Dedifferentiated amniotic fluid mesenchymal stem cell (primary cell): Measurements from ENCODE around the gene LASP1NB.
A peak's percentile ranks its signal among the peaks of the same experiment; 100 is the strongest.
"Not testable (repeated sequence)": the region's sequence is repeated elsewhere in the genome, so short reads cannot be mapped to it uniquely, and the experiment has no call there.

ENCODE experiments used
- DNase-seq: peaks from one replicate; pipeline ENCODE4 v3.0.0-alpha.2; 2016; ENCODE audit errors: extremely low spot score

The LASP1NB gene

DNA sequence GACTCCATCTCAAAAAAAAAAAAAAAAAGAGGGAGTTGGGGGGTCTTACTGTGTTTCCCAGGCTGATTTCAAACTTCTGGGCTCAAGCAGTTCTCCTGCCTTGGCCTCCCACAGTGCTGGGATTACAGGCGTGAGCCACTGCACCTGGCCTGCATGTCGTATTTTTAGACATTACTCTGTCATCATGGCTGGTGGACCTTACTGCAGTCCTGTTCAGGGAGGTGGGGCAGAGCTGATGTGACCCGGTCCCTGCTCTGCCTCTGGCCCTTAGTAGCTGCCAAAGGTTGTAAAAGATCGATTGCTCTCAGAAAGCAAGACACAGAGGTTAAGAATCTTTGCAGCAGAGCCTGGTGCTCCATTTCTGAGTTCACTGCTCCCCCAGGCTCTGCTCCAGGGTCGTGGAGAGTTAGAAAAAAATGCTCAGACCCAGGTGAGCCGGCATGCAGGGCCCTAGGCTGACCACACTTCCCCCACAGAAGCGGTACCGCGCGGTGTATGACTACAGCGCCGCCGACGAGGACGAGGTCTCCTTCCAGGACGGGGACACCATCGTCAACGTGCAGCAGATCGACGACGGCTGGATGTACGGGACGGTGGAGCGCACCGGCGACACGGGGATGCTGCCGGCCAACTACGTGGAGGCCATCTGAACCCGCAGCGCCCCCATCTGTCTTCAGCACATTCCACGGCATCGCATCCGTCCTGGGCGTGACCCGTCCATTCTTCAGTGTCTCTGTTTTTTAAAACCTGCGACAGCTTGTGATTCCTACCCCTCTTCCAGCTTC, 7.1 kb upstream of the LASP1NB start:
- DNase-seq = no peak

DNA sequence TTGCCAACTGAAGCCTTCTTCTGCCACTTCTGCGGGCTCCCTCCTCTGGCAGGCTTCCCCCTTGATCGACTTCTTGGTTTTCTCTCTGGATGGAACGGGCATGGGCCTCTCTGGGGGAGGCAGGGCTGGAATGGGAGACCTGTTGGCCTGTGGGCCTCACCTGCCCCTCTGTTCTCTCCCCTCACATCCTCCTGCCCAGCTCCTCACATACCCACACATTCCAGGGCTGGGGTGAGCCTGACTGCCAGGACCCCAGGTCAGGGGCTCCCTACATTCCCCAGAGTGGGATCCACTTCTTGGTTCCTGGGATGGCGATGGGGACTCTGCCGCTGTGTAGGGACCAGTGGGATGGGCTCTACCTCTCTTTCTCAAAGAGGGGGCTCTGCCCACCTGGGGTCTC, 6.5 kb upstream of the LASP1NB start:
- DNase-seq = no peak

DNA sequence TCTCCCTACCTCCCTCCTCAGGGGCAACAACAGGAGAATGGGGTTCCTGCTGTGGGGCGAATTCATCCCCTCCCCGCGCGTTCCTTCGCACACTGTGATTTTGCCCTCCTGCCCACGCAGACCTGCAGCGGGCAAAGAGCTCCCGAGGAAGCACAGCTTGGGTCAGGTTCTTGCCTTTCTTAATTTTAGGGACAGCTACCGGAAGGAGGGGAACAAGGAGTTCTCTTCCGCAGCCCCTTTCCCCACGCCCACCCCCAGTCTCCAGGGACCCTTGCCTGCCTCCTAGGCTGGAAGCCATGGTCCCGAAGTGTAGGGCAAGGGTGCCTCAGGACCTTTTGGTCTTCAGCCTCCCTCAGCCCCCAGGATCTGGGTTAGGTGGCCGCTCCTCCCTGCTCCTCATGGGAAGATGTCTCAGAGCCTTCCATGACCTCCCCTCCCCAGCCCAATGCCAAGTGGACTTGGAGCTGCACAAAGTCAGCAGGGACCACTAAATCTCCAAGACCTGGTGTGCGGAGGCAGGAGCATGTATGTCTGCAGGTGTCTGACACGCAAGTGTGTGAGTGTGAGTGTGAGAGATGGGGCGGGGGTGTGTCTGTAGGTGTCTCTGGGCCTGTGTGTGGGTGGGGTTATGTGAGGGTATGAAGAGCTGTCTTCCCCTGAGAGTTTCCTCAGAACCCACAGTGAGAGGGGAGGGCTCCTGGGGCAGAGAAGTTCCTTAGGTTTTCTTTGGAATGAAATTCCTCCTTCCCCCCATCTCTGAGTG, 5.9 kb upstream of the LASP1NB start:
- no peak for DNase-seq

DNA sequence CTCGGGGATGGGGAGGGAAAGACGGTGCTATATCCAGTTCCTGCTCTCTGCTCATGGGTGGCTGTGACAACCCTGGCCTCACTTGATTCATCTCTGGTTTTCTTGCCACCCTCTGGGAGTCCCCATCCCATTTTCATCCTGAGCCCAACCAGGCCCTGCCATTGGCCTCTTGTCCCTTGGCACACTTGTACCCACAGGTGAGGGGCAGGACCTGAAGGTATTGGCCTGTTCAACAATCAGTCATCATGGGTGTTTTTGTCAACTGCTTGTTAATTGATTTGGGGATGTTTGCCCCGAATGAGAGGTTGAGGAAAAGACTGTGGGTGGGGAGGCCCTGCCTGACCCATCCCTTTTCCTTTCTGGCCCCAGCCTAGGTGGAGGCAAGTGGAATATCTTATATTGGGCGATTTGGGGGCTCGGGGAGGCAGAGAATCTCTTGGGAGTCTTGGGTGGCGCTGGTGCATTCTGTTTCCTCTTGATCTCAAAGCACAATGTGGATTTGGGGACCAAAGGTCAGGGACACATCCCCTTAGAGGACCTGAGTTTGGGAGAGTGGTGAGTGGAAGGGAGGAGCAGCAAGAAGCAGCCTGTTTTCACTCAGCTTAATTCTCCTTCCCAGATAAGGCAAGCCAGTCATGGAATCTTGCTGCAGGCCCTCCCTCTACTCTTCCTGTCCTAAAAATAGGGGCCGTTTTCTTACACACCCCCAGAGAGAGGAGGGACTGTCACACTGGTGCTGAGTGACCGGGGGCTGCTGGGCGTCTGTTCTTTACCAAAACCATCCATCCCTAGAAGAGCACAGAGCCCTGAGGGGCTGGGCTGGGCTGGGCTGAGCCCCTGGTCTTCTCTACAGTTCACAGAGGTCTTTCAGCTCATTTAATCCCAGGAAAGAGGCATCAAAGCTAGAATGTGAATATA, 4.8 kb upstream of the LASP1NB start:
- no peak for DNase-seq

DNA sequence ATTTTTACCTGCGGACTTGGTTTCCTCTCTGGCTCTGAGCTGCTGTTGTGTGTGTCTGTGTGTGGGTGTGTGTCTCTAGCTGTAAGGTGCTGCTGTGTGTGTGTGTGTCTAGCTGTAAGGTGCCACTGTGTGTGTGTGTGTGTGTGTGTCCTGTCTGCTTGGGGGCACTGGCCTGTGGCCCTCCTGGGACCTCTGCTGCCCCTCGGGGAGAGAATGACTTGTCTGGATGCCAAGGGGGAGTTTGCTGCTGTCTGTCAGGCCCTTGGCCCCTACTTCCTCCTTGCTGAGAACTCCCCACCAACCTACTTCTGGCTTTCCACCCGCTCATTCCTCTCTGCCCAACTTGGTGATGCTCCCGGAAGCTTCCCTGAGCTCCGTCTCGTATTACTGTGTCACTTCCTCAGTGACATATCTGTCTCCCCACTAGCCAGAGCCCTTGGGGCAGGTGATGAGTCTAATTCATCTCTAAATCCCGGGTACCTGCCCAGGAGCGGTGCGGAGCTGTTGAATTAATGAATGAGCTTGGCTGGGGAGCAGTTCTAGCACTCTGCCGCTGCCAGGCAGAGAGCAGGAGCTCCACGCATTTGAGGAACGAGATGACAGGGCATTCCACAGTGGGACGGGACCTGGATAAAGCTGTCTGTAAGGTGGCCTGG, 3.5 kb upstream of the LASP1NB start:
- DNase-seq = no peak

DNA sequence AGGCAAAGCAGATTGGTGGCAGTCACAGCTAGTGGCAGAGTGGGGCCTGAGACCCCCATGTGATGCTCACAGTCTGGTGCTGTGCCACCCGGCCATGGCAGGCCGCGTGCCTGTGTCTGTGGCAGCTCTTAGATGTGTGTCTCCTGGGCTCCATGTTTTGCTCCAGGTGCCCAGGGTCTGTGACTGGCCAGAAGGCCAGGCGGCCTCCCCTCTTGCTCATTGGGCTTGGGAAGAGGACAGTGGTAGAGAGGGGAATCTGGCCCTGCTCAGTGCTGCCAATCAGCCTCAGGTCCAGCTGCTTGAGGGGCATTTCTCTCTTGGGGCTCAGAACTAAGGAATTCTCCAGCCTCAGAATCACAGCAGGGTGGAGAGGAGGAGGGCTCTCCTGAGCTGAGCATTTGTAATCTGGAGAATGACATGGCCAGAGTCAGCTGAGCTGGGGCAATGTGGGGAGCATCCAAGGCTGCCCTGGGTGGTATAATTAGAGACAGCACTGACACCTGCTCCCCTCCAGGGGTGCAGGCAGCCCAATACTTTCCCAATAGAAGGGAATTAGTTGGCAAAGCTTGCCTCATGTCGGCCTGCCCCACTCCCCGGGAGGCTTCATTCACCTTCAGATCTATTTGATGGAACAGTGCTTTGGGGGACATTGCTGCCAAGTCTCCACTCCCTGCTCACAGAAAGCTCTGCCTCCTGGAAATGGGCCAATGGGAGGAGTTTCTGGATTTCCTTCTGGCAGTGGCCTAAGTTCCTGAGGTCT, 2.7 kb upstream of the LASP1NB start:
- peak; percentile 39 for DNase-seq

DNA sequence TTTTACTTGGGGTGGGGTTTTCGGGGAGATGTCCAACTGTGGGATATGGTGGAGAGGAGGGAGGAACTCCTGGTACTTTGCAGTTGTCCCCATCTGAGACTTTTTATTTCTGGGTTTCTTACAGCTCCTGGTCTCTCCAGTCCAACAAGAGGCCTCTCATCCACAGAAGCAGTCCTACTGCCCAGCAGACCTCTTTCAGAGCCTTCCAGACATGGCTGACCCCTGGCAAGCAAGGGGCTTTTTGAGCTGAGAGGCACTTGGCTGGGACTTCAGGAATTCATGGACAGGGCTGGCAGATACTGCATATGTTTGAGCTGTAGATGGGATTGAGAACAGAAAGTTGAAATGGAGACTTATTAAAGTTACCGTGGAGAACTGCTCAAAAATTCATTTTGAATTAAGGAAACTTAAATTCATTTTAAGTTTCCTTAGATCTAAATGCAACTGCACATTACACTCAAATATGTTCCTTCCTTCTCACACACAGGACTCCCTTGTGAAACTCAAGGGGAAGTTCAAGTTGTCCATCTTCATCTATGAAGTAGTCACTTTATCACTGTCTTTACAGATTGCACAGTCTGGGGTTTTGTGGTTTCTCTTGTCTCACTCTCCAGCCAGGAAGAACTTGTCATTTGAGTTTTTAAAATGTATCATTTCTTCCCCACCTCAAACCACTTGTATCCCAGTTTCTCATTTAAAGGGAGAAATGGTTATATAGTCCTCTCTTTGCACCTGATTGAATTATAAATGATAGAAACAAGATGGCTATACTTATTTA, 1.1 kb downstream of the LASP1NB start:
- DNase-seq = no peak

DNA sequence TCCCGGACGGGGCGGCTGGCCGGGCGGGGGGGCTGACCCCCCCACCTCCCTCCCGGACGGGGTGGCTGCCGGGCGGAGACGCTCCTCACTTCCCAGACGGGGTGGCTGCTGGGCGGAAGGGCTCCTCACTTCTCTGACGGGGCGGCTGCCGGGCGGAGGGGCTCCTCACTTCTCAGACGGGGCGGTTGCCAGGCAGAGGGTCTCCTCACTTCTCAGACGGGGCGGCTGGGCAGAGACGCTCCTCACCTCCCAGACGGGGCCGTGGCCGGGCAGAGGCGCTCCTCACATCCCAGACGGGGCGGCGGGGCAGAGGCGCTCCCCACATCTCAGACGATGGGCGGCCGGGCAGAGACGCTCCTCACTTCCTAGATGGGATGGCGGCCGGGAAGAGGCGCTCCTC, 5.4 kb downstream of the LASP1NB start:
- DNase-seq = not testable (repeated sequence)

DNA sequence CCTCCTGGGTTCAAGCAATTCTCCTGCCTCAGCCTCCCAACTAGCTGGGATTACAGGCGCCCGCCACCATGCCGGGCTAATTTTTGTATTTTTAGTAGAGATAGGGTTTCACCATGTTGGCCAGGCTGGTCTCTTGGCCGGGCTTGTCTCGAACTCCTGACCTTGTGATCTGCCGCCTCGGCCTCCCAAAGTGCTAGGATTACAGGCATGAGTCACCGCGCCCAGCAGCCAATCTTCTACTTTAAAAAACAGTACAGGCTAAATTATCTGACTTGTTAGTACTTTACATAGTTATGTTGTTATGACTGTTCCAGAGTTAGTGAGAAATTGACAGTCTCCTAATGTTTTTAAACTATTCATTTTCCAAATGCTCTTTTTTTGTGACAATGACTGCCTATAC, 8.5 kb downstream of the LASP1NB start:
- DNase-seq = not testable (repeated sequence)

DNA sequence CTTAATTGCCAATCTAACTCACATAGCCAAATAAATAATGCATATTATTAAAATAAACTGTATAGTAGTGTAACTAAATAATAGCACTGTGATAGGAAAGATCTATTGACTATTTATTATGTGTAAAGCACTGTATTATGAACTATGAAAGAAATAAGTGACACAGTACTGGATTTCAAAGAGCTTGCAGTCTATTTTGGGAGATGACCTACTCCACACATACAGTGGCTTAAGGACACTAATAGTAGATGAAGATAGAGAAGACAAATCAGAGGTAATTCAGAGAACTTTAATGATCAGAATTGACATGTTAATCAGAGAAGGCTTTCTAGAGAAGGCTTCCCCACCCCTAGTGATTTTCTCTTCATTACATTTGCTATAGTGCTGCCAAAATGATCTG, 14.6 kb downstream of the LASP1NB start:
- DNase-seq = no peak

DNA sequence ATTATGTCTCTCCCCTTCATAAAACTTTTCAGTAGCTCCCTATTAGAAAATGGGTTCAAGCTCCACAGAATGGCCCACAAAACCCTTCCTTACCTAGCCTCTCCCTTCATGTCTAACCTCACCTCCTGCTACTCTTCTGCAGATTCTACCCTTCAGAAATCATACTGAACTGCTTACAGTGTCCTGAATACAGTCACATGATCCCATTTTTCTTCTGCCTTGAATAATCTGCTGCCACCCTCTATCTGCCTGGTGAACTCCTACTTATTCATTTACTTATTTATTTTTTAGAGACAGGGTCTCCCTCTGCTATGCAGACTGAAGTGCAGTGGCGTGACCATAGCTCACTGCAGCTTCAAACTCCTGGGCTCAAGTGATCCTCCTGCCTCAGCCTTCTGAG, 15.0 kb downstream of the LASP1NB start:
- no peak for DNase-seq

DNA sequence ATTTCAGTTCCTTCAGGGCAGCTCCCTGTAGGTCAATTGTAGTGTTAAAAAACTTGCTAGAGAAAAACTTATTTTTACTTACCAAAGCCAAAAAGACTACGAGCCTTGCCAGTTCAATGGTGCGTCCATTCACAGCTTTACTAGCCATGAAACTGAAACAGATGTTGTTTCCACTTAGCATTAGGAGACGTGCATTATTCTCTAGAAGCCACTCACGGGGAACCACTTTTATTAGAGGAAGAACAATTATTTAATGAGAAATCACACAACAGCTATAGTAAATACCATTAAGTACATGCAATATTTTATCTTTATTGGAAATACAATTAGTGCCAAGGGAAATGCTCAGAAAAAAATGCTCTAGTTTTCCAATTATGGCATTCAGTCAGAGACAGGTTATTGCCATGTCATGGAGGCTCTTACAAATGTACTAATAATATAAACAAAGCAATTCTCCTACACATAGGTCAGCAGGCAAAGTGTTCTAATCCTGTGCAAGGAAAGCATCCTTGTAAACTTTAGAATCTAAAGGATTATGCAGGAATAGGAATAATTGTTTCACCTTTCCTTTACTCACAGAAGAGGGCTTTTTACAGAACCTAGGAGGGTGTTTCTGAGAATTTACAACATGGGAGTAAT, 17.4 kb downstream of the LASP1NB start:
- DNase-seq = no peak

DNA sequence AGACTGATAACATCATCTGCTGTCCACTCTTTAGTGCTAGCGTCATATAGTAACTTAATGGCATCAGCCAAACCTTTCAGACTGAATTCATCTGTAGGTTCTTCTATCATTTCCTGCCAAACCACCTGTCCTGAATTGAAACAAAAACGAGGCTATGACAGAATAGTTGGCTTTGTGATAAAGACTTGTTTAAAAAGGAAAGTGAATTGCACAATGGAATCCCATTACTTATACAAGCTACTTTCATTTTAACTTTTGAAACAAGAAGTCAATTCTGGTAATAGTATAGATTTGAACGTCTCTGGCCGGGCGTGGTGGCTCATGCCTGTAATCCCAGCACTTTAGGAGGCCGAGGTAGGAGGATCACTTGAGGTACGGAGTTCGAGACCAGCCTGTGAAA, 18.2 kb downstream of the LASP1NB start:
- DNase-seq = no peak

DNA sequence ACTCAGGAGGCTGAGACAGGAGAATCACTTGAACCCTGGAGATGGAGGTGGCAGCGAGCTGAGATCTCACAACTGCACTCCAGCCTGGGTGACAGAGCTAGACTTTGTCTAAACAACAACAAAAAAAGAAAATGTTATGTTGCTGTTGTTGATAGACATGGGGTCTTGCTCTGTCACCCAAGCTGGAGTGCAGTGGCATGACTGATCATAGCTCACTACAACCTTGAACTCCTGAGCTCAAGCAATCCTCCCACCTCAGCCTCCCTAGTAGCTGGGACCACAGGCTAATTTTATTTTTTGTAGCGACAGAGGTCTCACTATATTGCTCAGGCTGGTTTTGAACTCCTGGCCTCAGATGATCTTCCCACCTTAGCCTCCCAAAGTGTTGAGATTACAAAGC, 21.8 kb downstream of the LASP1NB start:
- no peak for DNase-seq

DNA sequence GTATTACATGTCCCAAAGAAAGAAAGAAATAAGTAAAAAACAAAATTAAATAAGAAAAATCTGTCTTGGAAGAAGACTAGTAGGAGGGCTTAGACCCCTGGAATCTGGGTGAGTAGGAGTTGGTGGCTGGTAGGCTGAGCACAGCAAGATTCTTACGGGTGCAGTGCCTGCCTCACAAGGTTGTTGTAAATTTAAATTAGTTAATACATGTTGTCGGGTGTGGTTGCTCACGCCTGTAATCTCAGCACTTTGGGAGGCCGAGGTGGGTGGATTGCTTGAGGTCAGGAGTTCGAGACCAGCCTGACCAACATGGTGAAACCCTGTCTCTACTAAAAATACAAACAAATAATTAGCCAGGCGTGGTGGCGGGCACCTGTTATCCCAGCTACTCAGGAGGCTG, 28.4 kb downstream of the LASP1NB start:
- not testable (repeated sequence) for DNase-seq

DNA sequence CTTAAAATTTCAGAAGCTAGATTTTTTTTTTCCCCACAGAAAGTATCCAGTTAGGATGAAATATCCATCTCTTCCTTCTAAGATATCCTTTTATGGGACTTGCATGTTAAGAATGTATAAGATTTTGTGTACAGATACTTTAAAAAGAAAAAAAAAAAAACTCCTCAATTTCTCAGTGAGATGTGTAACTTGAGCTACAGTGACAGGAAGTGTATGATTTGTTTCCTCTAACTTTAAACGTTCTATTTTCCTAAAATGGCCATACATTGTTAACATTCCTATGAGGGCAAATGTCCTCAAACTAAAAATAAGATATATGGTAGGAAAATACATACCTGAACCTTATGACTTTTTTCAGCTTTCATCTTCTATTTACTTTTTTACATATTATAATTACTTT, 32.9 kb downstream of the LASP1NB start:
- DNase-seq = peak; percentile 74

DNA sequence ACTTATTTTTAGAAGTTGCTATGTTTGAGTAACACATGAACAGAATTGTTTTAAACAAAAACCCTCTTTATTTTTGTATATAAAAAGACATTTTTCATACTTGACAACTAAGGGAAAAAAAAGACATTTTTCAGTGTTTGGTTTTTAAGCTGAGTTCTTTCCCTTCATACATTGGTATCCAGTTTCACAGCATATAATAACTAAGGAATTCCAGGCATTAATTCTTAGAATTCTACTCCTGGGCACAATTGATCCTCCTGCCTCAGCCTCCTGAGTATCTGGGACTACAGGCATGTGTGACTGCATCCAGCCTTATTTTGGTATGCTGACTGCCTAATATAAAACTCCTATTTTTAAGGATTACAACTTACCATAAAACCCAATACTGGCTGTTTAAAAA, 33.3 kb downstream of the LASP1NB start:
- peak; percentile 85 for DNase-seq

DNA sequence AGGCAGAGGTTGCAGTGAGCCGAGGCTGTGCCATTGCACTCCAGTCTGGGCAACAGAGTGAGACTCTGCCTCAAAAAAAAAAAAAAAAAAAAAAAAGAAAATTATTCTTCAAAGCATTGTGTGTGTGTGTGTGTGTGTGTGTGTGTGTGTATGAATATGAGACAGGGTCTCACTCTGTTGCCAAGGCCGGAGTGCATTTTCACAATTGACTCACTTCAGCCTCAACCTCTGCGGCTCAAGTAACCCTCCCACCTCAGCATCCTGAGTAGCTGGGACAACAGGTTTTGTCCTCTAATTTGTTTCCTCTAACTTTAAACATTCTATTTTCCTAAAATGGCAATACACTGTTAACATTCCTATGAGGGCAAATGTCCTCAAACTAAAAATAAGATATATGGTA, 34.1 kb downstream of the LASP1NB start:
- no peak for DNase-seq

DNA sequence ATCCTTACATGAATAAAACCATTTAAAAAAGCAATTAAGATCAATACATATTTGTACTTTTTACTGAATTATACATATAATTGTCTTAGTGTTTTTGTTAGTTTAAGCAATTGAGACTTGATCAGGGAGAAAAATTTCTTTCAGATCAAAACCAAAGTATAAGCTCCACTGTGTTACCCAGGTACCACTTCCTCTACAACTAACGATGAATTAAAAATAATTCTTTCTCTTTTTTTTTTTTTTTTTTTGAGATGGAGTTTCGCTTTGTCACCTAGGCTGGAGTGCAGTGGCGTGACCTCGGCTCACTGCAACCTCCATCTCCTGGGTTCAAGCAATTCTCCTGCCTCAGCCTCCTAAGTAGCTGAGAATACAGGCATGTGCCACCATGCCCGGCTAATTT, 35.0 kb downstream of the LASP1NB start:
- DNase-seq = no peak

DNA sequence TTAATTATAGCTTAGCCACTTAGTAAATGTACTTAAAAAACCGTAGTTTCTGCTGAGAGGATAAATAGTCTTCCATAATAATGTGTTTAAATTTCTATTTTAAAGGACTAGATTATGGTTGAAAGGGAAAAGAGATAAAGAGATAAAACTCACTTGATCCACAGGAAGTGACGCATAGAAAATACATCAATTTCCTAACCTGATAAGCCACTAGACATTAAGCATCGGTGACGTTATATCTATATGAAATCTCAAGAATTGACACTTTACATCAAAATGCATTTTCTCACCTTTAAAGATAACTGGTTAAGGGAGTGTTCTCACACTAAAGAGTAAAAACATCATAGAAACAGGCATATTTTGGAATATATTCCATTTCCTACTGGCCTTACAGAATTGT, 36.0 kb downstream of the LASP1NB start:
- DNase-seq = no peak
